Natural killer cell (primary cell): ENCODE measurements around the gene DNMBP. TPM values are rescaled to one million over a fixed set of nuclear protein-coding genes. Genes with fewer than 3 reads are reported as not detected.

Experiments
- ATAC-seq, 3 donors: fragments of 150-1000 bp in 2 of 3; fragments of 200-7000 bp in 1 of 3; cut with Tn5 transposase; 1 replicate in 1 of 3; 2 replicates in 2 of 3; pipeline ENCODE4 v1.10.0; 2021; ENCODE audit warnings: mild to moderate bottlenecking in 2 of 3, moderate library complexity in 2 of 3
- DNase-seq, 2 donors: peaks; one replicate each; pipeline versions ENCODE4 v3.0.0 to v3.0.0-alpha.2; 2013 to 2021; ENCODE audit warnings: mixed read lengths in 1 of 2
- H3K27ac ChIP-seq: one replicate; pipeline ENCODE4 v1.5.1; 2013; ENCODE audit warnings: mild to moderate bottlenecking, low read length
- H3K27me3 ChIP-seq: one replicate; pipeline ENCODE4 v1.6.1; 2013; ENCODE audit warnings: low read length; ENCODE audit not compliant: control insufficient read depth, insufficient read depth
- H3K36me3 ChIP-seq: one replicate; pipeline ENCODE4 v1.6.1; 2013; ENCODE audit warnings: low read length; ENCODE audit not compliant: control insufficient read depth, insufficient read depth
- H3K4me1 ChIP-seq: one replicate; pipeline ENCODE4 v1.6.1; 2013; ENCODE audit warnings: low read length; ENCODE audit not compliant: control insufficient read depth, insufficient read depth
- H3K4me3 ChIP-seq: one replicate; pipeline ENCODE4 v1.5.1; 2013; ENCODE audit warnings: low read length
- H3K9me3 ChIP-seq: one replicate; pipeline ENCODE4 v1.6.1; 2013; ENCODE audit warnings: low read length; ENCODE audit not compliant: control insufficient read depth, insufficient read depth
- H3K27ac Mint-ChIP-seq, 2 donors: one replicate each; pipeline ENCODE4 v1.8.0; 2022; ENCODE audit warnings: mild to moderate bottlenecking in 2 of 2, mixed read lengths in 2 of 2, moderate library complexity in 1 of 2
- H3K27me3 Mint-ChIP-seq, 2 donors: one replicate each; pipeline ENCODE4 v1.8.0; 2022; ENCODE audit warnings: low read depth in 2 of 2, mixed read lengths in 2 of 2
- H3K36me3 Mint-ChIP-seq: one replicate; pipeline ENCODE4 v1.8.0; 2022; ENCODE audit warnings: mixed read lengths
- H3K4me1 Mint-ChIP-seq, 2 donors: one replicate each; pipeline ENCODE4 v1.8.0; 2022; ENCODE audit warnings: mixed read lengths in 2 of 2
- H3K4me3 Mint-ChIP-seq: one replicate; pipeline ENCODE4 v1.8.0; 2022; ENCODE audit warnings: mild to moderate bottlenecking, moderate library complexity, mixed read lengths
- H3K9me3 Mint-ChIP-seq, 2 donors: one replicate each; pipeline ENCODE4 v1.8.0; 2022; ENCODE audit warnings: mixed read lengths in 2 of 2
- WGBS: methylation state at CpG from one replicate; pipeline ENCODE4 v1.1.7; 2013; ENCODE audit warnings: missing lambda C conversion rate; ENCODE audit not compliant: insufficient coverage; 5-methylcytosine and 5-hydroxymethylcytosine counted together
- intact Hi-C: fragments of 100-400 bp; cut with micrococcal nuclease; formaldehyde crosslinking; loops from one replicate; pipeline ENCODE4 v1.14.2; 2022
- total RNA-seq, 4 donors: library from RNA; stranded (reverse); fragments of 120-200 nt in 1 of 4; gene quantifications; one replicate each; pipeline versions ENCODE4 v1.2.3 to v1.2.4, GENCODE V29; 2013 to 2022
- TF ChIP-seq, protein P1 (sequence below): fragments of 200-600 bp; IDR thresholded peaks from one replicate; pipeline ENCODE4 v1.8.0; 2022; ENCODE audit warnings: antibody characterized with exemption

The DNMBP gene
- total RNA-seq, 3 donors from 2014 or later (not counting 1 experiment from before 2014, with no cell fraction given): 13.8 to 15.4 (median 14.4) TPM

DNA sequence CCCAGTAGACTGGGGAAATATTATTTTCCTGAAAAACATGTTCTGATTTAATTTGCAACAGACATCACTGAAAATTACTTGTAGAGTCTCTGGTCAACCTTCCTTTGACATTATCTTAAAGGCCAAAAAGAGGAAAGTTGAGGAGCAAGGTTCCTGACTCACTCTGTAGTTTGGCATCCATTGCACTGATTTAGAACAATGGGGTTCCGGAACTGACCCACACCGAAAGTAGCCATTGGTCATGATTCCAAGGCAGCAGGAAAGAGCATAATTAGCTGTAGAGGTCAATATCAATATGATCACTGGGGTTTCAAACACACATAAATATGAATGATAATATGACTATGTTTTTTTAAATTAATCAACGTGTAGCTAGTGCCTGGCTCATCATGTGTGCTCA, 65.8 kb downstream of the DNMBP start:
- Mint-ChIP-seq H3K27me3 (no peaks in the 10 kb centered on the region), H3K4me1 (peaks cover 0 to 7% of the 10 kb centered on the region in 2 donors), H3K9me3 (no peaks in the 10 kb centered on the region), H3K27ac (no peak overlapping the region), H3K4me3 (no peak overlapping the region), H3K36me3 (no peaks in the 10 kb centered on the region)
- TF ChIP-seq, protein P1, sequence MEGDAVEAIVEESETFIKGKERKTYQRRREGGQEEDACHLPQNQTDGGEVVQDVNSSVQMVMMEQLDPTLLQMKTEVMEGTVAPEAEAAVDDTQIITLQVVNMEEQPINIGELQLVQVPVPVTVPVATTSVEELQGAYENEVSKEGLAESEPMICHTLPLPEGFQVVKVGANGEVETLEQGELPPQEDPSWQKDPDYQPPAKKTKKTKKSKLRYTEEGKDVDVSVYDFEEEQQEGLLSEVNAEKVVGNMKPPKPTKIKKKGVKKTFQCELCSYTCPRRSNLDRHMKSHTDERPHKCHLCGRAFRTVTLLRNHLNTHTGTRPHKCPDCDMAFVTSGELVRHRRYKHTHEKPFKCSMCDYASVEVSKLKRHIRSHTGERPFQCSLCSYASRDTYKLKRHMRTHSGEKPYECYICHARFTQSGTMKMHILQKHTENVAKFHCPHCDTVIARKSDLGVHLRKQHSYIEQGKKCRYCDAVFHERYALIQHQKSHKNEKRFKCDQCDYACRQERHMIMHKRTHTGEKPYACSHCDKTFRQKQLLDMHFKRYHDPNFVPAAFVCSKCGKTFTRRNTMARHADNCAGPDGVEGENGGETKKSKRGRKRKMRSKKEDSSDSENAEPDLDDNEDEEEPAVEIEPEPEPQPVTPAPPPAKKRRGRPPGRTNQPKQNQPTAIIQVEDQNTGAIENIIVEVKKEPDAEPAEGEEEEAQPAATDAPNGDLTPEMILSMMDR: no peak
- WGBS: 100% methylated on average over 2 of the region's 3 CpGs
- intact Hi-C loops: no loop called here
- DNase-seq: no peak
- H3K27ac ChIP-seq: no peak overlapping the region
- no peaks in the 10 kb centered on the region for H3K27me3 ChIP-seq
- H3K4me1 ChIP-seq: no peaks in the 10 kb centered on the region
- H3K36me3 ChIP-seq: no peaks in the 10 kb centered on the region
- H3K4me3 ChIP-seq: no peak overlapping the region
- H3K9me3 ChIP-seq: no peaks in the 10 kb centered on the region
- ATAC-seq: no peak

DNA sequence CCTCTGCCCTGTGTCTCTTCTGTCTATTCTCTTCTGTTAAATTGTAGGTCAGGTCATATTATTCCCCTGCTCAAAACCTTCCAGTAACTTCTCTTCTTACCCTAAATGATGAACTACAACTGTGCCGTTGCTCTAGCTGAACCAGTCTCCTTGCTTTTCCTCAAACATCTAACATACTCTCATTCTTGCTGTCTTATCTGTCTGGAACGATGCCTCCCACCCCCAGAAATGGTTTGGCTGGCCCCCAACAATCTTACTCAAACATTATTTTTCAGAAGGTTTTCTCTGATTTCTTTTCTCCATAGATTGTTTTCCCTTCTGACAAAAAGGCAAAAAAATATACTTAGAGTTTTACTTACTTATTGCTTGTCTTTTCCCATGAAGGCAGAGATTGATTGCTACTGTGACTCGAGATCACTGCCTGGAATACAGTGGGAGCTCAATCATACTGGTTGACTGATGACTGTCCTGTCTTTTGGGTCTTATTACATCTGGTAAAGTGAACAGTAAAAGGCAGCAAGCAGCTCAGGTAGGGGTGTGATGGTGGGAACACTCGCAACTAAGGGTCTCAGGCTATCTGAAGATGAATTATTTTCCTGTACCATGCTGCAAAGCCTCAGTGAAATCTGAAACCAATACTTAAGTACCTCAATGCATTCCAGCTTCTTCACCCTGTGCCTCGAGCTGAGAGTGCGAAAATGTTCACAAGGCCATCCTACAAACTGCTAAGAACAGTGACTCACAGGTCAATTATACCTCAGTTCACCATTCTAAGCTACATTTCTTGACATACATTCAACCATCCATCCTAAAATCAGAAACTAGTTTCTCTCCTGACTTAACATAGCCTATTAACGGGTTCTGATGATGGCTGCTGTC, 67.6 kb downstream of the DNMBP start:
- H3K36me3 ChIP-seq: no peaks in the 10 kb centered on the region
- no peak for ATAC-seq
- Mint-ChIP-seq H3K36me3 (no peaks in the 10 kb centered on the region), H3K27me3 (no peaks in the 10 kb centered on the region), H3K4me1 (peaks cover 10 to 19% of the 10 kb centered on the region in 2 donors), H3K27ac (no peak overlapping the region), H3K4me3 (no peak overlapping the region), H3K9me3 (no peaks in the 10 kb centered on the region)
- H3K4me1 ChIP-seq: no peaks in the 10 kb centered on the region
- intact Hi-C loops: no loop called here
- WGBS: 82% methylated on average over 7 of the region's 7 CpGs
- H3K27me3 ChIP-seq: no peaks in the 10 kb centered on the region
- H3K9me3 ChIP-seq: no peaks in the 10 kb centered on the region
- no peak for DNase-seq
- H3K27ac ChIP-seq: no peak overlapping the region
- H3K4me3 ChIP-seq: no peak overlapping the region
- TF ChIP-seq, protein P1: no peak

DNA sequence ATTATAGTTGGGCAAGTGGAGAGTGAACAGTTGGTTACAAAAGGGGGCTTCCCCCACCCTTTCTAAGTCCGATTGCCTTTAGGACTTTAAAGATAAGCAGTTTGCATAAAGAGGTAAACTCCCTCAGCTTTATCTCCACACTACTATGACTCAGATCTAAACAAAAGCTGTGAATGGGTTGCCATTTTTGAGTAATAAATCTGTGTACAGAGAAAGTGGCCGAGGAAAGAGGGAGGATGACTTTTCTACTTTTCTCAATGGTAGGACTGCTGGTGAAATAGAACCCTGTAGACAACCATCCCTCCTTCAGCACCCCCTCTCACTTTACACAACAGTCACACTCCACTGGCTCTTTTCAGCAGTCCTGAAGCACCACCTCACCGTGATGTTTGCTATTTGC, 71.2 kb downstream of the DNMBP start:
- Mint-ChIP-seq H3K4me3 (no peak overlapping the region), H3K9me3 (no peaks in the 10 kb centered on the region), H3K27me3 (no peaks in the 10 kb centered on the region), H3K36me3 (no peaks in the 10 kb centered on the region), H3K27ac (peak overlapping the region in 1 of 2 donors; percentile 55), H3K4me1 (peaks cover 12 to 19% of the 10 kb centered on the region in 2 donors)
- no peaks in the 10 kb centered on the region for H3K4me1 ChIP-seq
- intact Hi-C loops: no loop called here
- no peak for DNase-seq
- no peak overlapping the region for H3K4me3 ChIP-seq
- no peak overlapping the region for H3K27ac ChIP-seq
- no peaks in the 10 kb centered on the region for H3K9me3 ChIP-seq
- no peaks in the 10 kb centered on the region for H3K36me3 ChIP-seq
- 91% methylated on average over 1 of the region's 3 CpGs for WGBS
- ATAC-seq: no peak
- TF ChIP-seq, protein P1: no peak
- H3K27me3 ChIP-seq: no peaks in the 10 kb centered on the region
